SJSA1 (cell line): Measurements from ENCODE around the gene CETN2. TPM values are rescaled to one million over a fixed set of nuclear protein-coding genes. Genes with fewer than 3 reads are reported as not detected.
"Not testable (repeated sequence)": the region's sequence is repeated elsewhere in the genome, so short reads cannot be mapped to it uniquely, and the experiment has no call there.

Source experiments
- DNase-seq, 2 experiments: peaks; one replicate each; pipeline ENCODE4 v3.0.0-alpha.2; 2015 to 2020; ENCODE audit warnings: low spot score in 2 of 2, low read depth in 1 of 2
- H3K27ac ChIP-seq: fragments of 250-450 bp; sonication (Bioruptor Pico); 2 replicates; pipeline ENCODE4 v1.5.1; 2020; ENCODE audit warnings: mild to moderate bottlenecking, moderate library complexity
- H3K27me3 ChIP-seq: fragments of 250-450 bp; sonication (Bioruptor Pico); replicated peaks from 2 replicates; pipeline ENCODE4 v1.5.1; 2020; ENCODE audit warnings: mild to moderate bottlenecking, moderate library complexity
- H3K36me3 ChIP-seq: fragments of 250-450 bp; sonication (Bioruptor Pico); 2 replicates; pipeline ENCODE4 v1.5.1; 2020; ENCODE audit warnings: mild to moderate bottlenecking
- H3K4me1 ChIP-seq: fragments of 250-450 bp; sonication (Bioruptor Pico); replicated peaks from 2 replicates; pipeline ENCODE4 v1.6.1; 2021; ENCODE audit warnings: mild to moderate bottlenecking
- H3K4me3 ChIP-seq: fragments of 250-450 bp; sonication (Bioruptor Pico); 2 replicates; pipeline ENCODE4 v1.5.1; 2020; ENCODE audit warnings: mild to moderate bottlenecking
- H3K9me3 ChIP-seq: fragments of 250-450 bp; sonication (Bioruptor Pico); replicated peaks from 2 replicates; pipeline ENCODE4 v1.5.1; 2020; ENCODE audit warnings: mild to moderate bottlenecking
- total RNA-seq: library from RNA; depleted of rRNA; stranded (reverse); fragments of >200 nt; shearing (Covaris generic); gene quantifications from 2 replicates; pipeline ENCODE4 v1.2.3, GENCODE V29; 2014

The CETN2 gene
- total RNA-seq, 1 experiment from 2014 or later, result 33.8 TPM

DNA sequence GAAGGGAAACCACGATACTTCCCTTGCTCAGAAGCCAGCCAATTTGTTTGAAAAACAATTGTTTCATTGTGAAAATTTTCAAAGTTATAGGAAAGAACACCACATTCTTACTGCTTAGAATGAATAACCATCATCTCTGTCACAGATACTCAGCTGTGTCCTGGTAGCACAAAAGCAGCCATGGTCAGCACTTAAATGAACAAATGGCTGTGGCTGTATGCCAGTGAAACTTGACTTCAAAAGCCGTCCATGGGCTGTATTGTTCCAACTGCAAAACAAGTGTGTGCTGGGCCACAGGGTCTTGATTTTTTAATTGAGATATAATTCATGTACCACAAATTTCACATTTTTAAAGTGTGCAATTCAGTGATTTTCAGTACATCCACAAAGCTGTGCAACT lies 19.9 kb upstream of the CETN2 start:
- no peaks in the 10 kb centered on the region for H3K27me3 ChIP-seq
- H3K36me3 ChIP-seq, result no peaks in the 10 kb centered on the region
- H3K4me1 ChIP-seq, result no peaks in the 10 kb centered on the region
- no peak overlapping the region for H3K4me3 ChIP-seq
- H3K27ac ChIP-seq, result no peak overlapping the region
- H3K9me3 ChIP-seq, result no peaks in the 10 kb centered on the region
- no peak for DNase-seq

- Histone ChIP-seq H3K4me1 (no peaks in the 10 kb centered on the region), H3K9me3 (no peaks in the 10 kb centered on the region), H3K27me3 (no peaks in the 10 kb centered on the region), H3K36me3 (no peaks in the 10 kb centered on the region), H3K27ac (no peak overlapping the region), H3K4me3 (no peak overlapping the region)
- DNase-seq, result no peak
Measured at GRCh38 chrX:152847281-152847680, 16.7 kb upstream of the CETN2 start.

DNA sequence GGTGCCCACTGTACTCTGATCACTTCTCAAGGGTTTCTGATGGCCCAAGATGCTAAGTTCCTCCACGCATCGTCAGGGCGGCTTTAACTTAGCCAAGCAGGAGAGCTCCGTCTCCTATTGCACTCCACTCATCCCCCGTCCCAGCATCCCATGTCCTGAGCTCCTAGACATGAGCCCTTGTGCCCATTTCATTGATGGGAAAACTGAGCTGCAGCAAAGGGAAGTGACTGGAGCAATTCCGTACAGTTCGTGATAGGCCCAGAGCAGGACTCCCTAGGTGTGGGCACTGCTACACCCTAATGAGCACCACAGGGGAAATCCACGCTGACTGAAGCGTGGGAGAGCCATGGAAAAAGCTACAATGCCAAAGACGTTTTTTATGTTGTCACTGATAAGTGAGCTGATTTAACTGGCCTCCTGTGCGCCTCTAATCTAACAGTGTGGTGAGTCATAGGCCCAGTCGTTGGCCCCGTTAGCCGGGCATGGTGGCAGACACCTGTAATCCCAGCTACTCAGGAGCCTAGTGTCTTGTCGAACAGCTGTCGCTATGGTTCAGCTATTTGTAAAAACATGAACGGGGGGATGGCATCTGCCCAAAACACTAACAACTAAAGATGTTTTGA lies 15.2 kb upstream of the CETN2 start:
- Histone ChIP-seq H3K27ac (no peak overlapping the region), H3K4me3 (no peak overlapping the region), H3K27me3 (no peaks in the 10 kb centered on the region), H3K9me3 (no peaks in the 10 kb centered on the region), H3K36me3 (no peaks in the 10 kb centered on the region), H3K4me1 (no peaks in the 10 kb centered on the region)
- no peak for DNase-seq

DNA sequence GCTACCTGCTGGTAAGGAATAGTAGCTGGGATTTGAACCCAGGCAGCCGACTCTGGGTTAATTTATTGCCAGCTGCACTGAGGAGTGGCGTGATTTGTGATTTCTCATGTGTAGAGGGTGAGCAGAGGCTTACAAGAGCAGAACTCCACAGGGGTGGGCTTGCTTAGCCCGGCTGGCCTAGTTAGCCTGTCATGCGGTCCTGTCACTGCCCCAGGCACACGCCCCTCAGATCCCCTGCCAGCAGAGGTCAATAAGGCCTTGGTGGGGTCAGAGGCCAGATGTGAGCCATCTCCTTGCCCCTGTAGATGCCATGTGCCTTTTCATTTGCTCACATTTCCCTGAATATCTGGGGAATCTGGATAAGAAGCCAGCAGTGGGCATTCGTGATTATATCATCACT lies 13.7 kb upstream of the CETN2 start:
- Histone ChIP-seq H3K9me3 (no peaks in the 10 kb centered on the region), H3K4me3 (no peak overlapping the region), H3K27ac (no peak overlapping the region), H3K27me3 (no peaks in the 10 kb centered on the region), H3K4me1 (no peaks in the 10 kb centered on the region), H3K36me3 (no peaks in the 10 kb centered on the region)
- DNase-seq, result no peak

DNA sequence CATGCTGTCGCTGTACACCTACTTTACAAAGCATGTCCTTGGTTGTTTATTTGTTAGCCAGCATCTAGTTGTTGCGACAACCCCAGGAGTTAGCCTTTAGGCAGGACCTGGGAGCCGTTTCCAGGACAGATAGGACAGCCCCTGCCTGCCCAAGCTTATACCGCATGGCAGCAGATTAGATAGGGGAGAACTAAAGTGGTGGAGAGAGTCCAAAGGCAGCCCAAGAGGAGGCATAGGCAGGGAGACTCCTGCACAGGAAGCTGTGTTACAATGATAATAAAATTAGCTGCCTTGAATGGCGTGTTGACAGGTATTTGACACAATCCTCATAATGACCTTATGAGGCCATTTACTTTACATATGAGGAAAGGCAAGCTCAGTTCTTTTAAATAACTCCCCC lies 13.3 kb upstream of the CETN2 start:
- no peak for DNase-seq
- H3K4me3 ChIP-seq, result no peak overlapping the region
- H3K36me3 ChIP-seq, result no peaks in the 10 kb centered on the region
- no peak overlapping the region for H3K27ac ChIP-seq
- no peaks in the 10 kb centered on the region for H3K9me3 ChIP-seq
- no peaks in the 10 kb centered on the region for H3K4me1 ChIP-seq
- no peaks in the 10 kb centered on the region for H3K27me3 ChIP-seq

GRCh38 chrX:152842772-152843338 lies 12.3 kb upstream of the CETN2 start:
- no peak overlapping the region for H3K27ac ChIP-seq
- H3K36me3 ChIP-seq, result no peaks in the 10 kb centered on the region
- H3K27me3 ChIP-seq, result no peaks in the 10 kb centered on the region
- H3K4me1 ChIP-seq, result no peaks in the 10 kb centered on the region
- no peak for DNase-seq
- H3K4me3 ChIP-seq, result no peak overlapping the region
- no peaks in the 10 kb centered on the region for H3K9me3 ChIP-seq

DNA sequence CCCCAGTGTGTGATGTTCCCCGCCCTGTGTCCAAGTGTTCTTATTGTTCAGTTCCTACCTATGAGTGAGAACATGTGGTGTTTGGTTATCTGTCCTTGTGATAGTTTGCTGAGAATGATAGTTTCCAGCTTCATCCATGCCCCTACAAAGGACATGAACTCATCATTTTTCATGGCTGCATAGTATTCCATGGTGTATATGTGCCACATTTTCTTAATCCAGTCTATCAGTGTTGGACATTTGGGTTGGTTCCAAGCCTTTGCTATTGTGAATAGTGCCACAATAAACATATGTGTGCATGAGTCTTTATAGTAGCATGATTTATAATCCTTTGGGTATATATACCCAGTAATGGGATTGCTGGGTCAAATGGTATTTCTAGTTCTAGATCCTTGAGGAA lies 4.9 kb upstream of the CETN2 start:
- not testable (repeated sequence) for H3K4me1 ChIP-seq, H3K9me3 ChIP-seq, H3K27me3 ChIP-seq, H3K27ac ChIP-seq, H3K36me3 ChIP-seq, DNase-seq, H3K4me3 ChIP-seq

DNA sequence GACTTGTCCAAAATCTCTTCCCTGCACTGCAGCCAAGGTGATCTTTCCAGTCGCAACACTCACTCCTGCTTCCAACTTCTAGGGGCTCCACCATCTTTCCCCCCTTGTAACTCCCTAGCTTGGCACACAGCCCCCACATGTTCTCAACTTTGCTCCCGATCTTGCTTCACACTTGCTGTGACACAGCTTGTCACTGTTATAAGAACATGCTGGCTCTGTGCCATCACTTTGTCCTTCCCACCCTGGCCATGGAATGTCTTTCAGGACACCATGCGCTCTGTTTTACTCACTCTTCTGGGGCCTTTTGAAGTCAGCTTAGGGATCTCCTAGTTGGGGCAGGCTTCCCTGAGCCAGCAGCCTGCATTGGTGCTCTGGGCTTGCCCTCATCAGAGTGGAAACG lies 2.8 kb upstream of the CETN2 start:
- Histone ChIP-seq H3K4me3 (no peak overlapping the region), H3K36me3 (no peaks in the 10 kb centered on the region), H3K27me3 (no peaks in the 10 kb centered on the region), H3K27ac (no peak overlapping the region), H3K4me1 (no peaks in the 10 kb centered on the region; the same call in 1 of the 2 replicates), H3K9me3 (no peaks in the 10 kb centered on the region)
- no peak for DNase-seq

DNA sequence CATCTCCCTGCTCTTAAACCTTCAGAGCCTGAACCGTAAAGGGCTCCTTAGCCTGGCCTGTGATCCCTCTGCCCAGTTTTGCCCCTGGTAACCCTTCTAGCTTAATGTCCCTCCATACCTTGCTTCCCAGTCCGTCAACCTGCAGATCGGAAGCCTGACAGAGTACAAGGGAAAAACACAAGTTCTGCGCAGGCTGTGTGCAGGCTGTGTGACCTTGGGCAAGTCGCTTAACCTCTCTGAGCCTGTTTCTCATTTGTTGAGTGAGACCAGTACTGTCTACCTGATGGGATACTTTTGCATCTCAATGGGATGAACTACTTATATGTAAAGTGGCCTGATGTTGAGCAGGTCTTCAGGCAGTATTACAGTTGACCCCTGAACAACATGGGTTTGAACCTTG lies 2.0 kb upstream of the CETN2 start:
- Histone ChIP-seq H3K27me3 (no peaks in the 10 kb centered on the region), H3K4me1 (no peaks in the 10 kb centered on the region; the same call in 1 of the 2 replicates), H3K36me3 (no peaks in the 10 kb centered on the region), H3K4me3 (no peak overlapping the region), H3K27ac (no peak overlapping the region), H3K9me3 (no peaks in the 10 kb centered on the region)
- DNase-seq, result no peak

- no peaks in the 10 kb centered on the region; the same call in 1 of the 2 replicates for H3K4me1 ChIP-seq
- peak overlapping the region; percentile 54 for H3K4me3 ChIP-seq
- H3K36me3 ChIP-seq, result no peaks in the 10 kb centered on the region
- no peaks in the 10 kb centered on the region for H3K27me3 ChIP-seq
- H3K27ac ChIP-seq, result peak overlapping the region; percentile 63
- DNase-seq, result no peak
- H3K9me3 ChIP-seq, result no peaks in the 10 kb centered on the region
Measured at GRCh38 chrX:152831391-152831790, 834 bp upstream of the CETN2 start.

DNA sequence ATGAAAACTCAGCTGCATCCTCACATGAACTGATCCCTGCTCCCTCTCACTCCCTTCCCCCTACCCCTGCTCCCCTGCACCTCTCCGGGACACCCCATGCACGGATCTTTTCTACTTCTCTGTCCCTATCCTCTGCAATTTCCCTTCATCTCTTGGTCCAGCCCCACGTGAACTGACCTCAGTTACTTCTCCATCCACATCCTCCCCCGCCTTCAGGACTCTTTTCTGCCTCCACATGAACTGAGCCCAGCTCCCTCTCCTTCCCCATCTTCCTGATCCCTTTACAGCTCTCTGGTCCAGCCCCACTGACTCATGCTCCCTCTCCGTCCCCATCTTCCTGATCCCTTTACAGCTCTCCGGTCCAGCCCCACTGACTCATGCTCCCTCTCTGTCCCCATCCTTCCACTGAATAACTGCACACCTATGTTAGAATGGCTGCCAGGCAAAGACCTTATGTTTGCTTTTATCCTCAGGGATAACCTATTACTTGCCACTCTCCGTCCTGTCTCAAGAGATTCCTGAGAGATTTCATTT lies 5.6 kb downstream of the CETN2 start:
- H3K27ac ChIP-seq, result no peak overlapping the region
- H3K4me3 ChIP-seq, result no peak overlapping the region
- DNase-seq, result no peak
- no peaks in the 10 kb centered on the region for H3K36me3 ChIP-seq
- H3K4me1 ChIP-seq, result no peaks in the 10 kb centered on the region; the same call in 1 of the 2 replicates
- H3K9me3 ChIP-seq, result no peaks in the 10 kb centered on the region
- H3K27me3 ChIP-seq, result no peaks in the 10 kb centered on the region

DNA sequence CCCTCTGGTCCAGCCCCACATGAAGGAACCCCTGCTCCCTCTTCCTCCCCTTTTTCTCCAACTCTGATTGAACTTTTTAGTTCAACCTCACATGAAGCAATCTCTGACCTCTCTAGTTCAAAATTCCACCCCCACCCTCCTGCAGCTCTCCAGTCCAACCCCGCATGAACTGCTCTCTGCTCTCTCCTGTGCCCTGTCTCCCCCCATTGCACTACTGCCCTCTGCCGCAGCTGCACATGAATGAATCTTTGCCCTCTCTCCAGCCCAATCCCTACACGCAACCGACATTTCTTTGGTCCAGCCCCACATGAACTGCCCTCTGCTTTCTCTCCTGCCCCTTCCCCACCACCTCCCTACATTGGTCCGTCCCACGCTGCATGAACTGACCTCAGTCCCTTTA lies 6.9 kb downstream of the CETN2 start:
- DNase-seq, result no peak
- Histone ChIP-seq H3K4me1 (no peaks in the 10 kb centered on the region), H3K9me3 (no peaks in the 10 kb centered on the region), H3K27me3 (no peaks in the 10 kb centered on the region), H3K4me3 (no peak overlapping the region), H3K36me3 (no peaks in the 10 kb centered on the region), H3K27ac (no peak overlapping the region)

GRCh38 chrX:152822383-152823086 lies 8.0 kb downstream of the CETN2 start:
- Histone ChIP-seq H3K27me3 (no peaks in the 10 kb centered on the region), H3K27ac (no peak overlapping the region), H3K4me1 (no peaks in the 10 kb centered on the region), H3K36me3 (no peaks in the 10 kb centered on the region), H3K4me3 (no peak overlapping the region), H3K9me3 (no peaks in the 10 kb centered on the region)
- no peak for DNase-seq

DNA sequence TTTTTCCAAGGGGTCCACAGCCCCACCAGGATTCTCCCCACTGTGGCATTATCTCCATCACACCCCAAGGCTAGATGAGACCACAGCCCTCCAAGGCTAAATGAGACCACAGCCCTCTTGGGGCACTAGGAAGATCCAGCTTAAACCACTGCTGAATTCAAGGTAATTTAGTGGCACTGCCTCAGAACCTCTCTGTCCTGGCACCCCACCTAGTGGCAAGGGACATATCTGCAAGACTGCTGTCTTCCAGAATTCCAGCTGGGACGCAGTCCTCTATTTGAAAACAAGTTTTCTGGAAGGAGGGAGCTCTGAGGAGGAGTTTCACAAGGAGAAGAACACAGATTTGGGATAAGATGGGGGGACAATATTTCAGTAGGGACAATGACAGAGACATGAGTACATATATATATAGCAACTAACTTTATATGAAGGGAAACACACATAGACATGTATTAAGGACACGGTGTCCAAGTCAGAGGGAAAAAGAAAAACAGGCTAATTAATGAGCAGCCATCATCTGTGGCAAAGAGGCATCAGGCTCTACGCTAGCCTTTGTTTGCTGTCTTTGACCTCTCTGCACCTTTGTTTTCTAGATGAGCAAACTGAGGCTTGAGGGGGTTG lies 9.3 kb downstream of the CETN2 start:
- H3K9me3 ChIP-seq, result no peaks in the 10 kb centered on the region
- DNase-seq, result peak in 1 of 2 experiments; percentile 46
- no peaks in the 10 kb centered on the region for H3K36me3 ChIP-seq
- H3K4me3 ChIP-seq, result no peak overlapping the region
- H3K27me3 ChIP-seq, result no peaks in the 10 kb centered on the region
- H3K4me1 ChIP-seq, result no peaks in the 10 kb centered on the region
- no peak overlapping the region for H3K27ac ChIP-seq
